Measurements from ENCODE around the gene BUD31.
"Not testable (repeated sequence)": the region's sequence is repeated elsewhere in the genome, so short reads cannot be mapped to it uniquely, and the experiment has no call there.

Gene BUD31

DNA sequence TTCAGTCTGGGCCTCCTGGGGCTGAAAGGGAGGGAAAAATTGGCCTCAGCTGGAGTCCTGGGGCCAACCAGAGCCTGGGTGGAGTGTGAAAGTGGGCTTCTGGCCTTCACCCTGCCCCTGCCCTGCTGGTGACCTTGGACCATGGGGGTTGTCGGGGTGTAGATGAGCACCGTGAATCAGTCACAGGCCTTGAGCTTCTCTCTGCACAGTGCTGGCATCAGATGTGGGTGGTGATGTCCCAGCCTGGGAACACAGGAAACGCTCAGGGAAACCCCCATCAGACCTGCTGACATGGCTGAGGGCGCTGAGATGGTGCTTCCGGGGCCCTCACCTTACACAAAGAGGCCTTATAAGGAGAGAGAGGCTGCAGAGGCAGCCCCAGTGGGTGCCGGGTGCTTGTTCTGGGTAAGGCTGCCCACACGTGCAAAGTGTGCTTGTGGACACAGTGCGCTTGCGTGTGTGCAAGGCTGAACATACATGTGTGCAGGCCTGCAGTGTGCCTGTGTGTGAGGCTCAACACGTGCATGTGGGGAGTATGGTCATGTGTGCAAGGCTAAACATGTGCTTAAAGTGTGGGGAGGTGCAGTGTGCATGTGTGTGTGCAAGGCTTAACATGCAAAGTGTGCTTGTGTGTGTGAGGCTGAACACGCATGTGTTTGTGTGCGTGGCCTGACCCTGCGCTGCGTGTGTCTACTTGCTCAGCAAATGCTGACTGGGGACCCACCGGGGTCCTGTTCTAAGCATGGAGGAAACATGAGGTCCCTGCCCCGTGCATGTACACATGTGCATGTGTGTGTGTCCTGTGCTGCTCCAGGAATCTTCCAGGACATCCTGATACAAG is 27.7 kb upstream of the BUD31 start:
- DNase-seq (ENCODE audit: low spot score) = no peak

DNA sequence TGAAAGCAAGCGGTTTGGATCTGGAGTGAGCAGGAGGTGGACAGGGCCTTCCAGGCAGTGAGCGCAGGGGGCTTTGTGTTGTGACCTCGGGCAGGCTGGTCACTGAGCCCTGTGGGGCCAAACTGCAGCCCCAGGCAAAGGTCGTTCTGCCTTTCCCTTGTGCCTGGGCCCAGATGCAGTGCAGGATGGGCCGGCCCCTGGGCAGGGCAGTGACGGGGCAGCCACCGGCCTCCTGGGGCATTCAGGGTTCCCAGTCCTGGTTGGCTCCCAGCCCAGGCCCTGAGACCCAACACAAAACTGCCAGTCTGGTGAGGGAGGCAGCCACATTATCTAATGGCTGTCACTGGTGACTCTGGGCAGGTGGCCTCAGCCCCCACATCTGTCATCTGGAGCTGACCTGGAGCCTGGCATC is 27.1 kb upstream of the BUD31 start:
- DNase-seq (ENCODE audit: low spot score) = no peak

DNA sequence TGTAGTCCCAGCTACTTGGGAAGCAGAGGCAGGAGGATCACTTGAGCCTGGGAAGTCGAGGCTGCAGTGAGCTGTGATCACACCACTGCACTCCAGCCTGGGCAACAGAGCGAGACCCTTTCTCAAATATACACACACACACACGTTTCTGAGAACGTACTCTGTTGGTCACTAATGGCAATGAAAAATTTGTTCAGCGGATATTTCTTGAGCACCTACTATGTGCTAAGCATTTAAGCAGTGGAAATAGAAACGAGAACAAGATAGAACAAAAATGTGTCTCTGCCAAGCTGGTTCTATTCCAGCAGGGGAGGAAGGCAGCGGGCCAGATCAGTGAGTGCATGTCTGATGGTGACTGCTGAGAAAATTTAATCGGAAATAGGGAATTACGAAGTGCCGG is 25.6 kb upstream of the BUD31 start:
- DNase-seq (ENCODE audit: low spot score) = no peak

DNA sequence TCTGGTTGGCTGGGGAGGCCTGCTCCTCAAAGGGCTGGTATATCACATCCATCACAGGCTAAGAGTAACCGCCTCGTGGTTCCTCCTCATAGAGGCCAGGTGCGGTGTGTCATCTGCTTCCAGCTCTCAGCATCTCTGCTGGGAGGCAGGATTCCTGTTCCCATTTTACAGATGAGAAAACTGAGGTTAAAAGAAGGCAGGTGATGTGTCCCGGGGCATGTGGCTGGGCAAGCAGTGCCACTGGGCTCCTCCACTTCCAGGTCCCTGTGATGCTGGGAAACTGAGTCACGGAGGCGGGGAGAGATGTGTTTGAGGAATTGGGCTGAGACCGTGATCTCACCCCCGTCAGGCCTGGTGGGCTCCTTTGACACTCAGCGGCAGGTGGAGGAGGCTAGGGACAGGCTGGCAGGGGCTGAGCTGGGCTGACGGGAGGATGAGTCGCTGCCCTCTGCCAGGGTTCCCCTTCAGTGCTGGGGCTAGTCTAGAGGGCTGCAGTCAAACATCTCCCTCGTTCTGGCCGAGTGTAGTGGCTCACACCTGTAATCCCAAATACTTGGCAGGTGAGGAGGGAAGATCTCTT is 24.9 kb upstream of the BUD31 start:
- DNase-seq (ENCODE audit: low spot score) = no peak

DNA sequence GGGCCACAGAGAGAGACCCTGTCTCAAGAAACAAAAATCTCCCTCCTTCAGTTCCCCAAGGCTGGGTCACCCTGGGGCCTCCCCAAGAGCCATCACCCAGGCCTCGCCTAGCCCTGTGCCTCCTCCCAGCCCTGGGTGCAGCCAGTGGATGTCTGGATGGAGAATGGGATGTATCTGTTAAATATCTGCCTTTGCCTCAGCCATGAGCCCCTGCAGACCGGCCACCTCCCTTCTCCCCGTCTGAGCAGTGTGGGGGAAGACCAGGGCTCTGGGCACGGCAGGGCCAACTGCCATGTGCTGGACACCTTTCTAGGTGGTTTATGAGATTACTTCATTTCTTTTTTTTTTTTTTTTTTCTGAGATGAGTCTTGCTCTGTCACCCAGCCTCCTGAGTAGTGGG is 24.2 kb upstream of the BUD31 start:
- DNase-seq (ENCODE audit: low spot score) = no peak

DNA sequence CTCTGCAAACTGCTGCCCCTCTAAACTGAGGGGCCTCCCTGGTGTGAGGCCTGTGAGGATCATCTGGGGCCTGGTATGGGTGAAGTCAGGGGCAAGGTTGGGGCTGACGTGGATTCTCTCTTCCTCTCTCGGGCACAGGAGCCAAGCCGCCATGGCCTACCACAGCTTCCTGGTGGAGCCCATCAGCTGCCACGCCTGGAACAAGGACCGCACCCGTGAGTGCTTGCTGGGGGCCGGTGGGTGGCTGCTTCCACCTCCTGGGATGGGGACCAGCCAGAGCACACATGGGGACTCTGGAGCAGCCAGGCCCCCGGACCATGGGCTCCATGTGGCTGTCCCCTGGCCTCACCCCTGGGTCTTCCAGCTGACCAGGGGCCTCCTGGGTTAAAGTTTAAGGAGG is 23.2 kb upstream of the BUD31 start:
- DNase-seq (ENCODE audit: low spot score) = no peak

DNA sequence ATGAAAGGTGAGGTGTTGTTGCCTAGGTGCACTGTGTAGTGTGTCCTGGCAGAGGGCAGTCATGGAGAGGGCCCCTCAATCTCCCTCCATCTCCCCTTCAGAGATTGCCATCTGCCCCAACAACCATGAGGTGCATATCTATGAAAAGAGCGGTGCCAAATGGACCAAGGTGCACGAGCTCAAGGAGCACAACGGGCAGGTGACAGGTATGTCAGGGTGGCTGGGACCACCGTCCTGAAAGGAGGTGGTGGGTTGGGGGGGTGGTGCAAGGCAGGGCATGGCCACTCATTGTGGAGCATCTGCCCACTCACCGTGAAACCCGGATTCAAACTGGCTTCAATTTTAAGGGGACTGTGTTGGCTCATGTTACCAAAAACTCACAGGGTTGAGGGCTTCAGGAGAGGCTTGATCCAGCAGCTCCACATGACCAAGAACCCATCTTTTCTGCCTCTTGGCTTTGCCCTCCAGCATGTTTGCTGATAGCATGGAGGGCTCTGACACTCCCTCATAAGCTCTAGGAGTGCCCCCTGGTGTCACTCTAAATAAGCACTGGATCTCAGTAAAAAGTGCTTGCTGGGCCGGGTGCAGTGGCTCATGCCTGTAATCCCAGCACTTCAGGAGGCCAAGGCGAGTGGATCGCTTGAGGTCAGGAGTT is 22.1 kb upstream of the BUD31 start:
- DNase-seq (ENCODE audit: low spot score) = peak; percentile 66

DNA sequence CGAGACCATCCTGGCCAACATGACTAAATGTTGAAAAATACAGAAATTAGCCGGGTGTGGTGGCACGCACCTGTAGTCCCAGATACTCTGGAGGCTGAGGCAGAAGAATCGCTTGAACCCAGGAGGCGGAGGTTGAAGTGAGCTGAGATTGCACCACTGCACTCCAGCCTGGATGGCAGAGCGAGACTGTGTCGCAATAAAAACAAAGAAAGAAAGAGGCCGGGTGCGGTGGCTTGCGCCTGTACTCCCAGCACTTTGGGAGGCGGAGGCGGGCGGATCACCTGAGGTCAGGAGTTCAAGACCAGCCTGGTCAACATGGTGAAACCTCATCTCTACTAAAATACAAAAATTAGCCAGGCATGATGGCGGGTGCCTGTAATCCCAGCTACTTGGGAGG is 21.5 kb upstream of the BUD31 start:
- not testable (repeated sequence) for DNase-seq (ENCODE audit: low spot score)

DNA sequence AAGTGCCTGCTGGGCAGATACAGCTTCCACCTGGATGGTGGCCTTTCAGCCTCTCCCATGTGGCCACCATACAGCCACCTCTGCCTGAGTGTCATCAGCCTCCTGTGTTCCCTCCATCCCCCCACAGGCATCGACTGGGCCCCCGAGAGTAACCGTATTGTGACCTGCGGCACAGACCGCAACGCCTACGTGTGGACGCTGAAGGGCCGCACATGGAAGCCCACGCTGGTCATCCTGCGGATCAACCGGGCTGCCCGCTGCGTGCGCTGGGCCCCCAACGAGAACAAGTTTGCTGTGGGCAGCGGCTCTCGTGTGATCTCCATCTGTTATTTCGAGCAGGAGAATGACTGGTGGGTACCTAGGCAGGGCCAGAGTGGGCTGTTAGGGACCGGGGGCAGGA is 20.9 kb upstream of the BUD31 start:
- no peak for DNase-seq (ENCODE audit: low spot score)

DNA sequence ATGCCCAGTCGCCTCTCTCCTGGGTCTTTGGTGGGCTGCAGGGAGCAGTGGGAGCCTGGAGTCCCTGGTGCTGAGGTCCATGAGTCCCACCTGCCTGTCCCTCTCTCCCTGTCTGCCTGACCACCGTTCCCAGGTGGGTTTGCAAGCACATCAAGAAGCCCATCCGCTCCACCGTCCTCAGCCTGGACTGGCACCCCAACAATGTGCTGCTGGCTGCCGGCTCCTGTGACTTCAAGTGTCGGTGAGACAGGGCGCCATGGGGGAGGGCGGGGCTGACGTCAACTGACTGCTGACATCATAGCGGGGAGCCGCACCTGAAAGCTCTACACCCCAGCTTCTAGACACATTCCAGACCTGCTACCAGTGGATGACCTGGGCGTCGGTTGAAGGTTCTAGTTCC is 19.0 kb upstream of the BUD31 start:
- DNase-seq (ENCODE audit: low spot score) = no peak

DNA sequence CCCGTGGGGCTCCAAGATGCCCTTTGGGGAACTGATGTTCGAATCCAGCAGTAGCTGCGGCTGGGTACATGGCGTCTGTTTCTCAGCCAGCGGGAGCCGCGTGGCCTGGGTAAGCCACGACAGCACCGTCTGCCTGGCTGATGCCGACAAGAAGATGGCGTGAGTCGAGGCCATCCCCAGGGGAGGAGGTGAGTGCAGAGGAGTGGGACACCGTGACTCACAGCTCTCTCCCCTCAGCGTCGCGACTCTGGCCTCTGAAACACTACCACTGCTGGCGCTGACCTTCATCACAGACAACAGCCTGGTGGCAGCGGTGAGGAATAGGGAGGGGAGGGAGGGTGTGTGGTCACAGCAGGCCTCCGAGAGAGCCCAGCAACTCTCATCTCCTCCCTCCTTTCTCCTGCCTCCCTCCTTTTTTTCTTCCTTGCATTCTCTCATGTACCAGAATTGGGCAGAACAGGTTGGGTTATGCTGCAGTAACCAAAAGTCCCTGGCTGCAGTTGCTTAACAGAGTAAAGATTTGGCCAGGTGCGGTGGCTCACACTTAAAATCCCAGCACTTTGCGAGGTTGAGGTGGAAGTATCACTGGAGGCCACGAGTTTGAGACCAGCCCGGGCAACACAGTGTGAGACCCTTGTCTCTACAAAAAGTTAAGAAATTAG is 17.7 kb upstream of the BUD31 start:
- DNase-seq (ENCODE audit: low spot score) = no peak

DNA sequence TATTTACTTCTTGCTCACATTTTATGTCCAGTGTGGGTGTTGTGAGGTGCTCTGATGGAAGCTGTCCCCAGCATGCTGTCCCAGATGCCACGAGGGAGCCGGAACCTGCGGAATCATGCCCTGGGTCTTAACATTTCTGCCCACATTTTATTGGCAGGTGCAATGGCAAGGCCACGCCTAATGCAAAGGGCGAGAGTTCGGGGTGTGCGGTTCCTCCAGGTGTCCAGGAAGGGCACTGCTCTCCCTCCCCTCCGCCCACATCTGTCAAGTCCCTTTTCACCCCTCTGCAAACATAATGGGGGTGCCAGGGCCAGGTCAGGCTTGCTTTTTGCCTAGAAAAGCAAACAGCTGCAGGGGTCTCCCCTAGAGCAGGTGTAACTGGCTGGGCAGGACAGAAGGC is 16.7 kb upstream of the BUD31 start:
- no peak for DNase-seq (ENCODE audit: low spot score)

DNA sequence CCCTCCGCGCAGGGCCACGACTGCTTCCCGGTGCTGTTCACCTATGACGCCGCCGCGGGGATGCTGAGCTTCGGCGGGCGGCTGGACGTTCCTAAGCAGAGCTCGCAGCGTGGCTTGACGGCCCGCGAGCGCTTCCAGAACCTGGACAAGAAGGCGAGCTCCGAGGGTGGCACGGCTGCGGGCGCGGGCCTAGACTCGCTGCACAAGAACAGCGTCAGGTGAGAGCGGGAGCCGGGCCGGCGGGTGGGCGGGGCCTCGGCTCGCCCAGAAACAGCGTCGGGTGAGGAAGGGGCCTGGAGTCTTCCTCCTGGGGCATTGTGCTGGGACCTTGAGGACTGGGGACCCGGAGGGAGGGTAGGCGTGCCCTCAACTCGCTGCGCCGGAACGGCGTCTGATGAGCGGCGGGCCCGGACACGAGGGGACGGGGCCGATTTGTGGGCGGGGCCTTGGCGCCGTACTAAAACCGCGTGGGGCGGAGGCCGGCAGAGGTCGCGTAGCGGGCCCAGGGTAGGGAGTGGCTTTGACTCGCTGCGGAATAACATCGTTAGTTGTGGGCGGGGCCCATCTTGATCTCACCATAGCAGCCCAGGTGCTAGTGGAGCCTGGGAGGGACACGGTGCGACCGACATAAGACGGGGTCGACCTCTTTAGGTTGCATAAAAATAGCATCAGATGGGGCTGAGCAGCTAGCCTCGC is 16.0 kb upstream of the BUD31 start:
- no peak for DNase-seq (ENCODE audit: low spot score)

DNA sequence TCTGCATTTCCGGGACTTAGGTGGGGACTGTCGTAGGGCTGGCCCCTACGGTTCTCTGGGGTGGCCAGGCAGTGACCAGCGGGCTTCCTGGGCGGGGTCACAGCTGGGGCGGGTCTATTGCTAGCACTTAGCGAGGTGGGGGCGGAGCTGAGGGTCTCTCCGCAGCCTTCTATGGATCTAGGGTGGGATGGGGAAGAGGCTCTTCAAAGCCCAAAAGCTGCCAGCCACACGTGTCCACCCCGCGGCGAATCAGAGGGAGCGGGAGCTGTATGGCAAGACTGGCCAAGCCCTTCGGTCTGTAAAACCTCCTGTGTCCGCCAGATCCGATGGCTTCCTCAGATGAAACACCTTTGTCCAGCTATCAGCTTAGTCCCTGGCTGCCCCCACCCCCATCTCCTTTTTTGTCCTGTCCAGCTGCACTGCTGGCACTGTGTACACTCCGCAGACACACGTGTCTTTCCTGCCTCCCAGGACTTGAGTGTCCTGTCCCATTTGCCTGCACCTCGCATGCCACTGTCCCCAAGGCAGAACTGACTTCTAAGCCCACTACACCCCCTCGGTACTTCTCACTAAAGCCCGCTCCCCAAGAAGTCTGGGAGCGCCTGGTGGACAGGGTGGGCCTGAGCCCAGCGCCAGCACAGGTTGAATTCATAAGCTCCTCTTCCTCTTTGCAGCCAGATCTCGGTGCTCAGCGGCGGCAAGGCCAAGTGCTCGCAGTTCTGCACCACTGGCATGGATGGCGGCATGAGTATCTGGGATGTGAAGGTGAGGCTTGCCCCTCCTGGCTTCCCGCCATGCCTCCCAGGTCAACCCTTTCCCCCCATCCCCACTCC is 15.2 kb upstream of the BUD31 start:
- no peak for DNase-seq (ENCODE audit: low spot score)

DNA sequence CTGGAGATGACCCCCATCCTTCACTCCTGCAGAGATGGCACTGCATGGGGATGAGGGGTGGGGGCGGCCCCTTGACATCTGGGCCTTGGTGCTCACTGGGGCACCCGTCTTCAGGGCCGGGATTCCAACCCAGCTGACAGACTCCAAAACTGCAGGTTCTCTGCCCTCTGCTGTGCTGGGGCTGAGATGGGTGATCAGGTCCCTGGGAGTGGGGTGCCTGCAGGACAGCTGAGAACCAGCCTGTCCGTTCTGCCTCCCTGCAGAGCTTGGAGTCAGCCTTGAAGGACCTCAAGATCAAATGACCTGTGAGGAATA is 14.6 kb upstream of the BUD31 start:
- no peak for DNase-seq (ENCODE audit: low spot score)

DNA sequence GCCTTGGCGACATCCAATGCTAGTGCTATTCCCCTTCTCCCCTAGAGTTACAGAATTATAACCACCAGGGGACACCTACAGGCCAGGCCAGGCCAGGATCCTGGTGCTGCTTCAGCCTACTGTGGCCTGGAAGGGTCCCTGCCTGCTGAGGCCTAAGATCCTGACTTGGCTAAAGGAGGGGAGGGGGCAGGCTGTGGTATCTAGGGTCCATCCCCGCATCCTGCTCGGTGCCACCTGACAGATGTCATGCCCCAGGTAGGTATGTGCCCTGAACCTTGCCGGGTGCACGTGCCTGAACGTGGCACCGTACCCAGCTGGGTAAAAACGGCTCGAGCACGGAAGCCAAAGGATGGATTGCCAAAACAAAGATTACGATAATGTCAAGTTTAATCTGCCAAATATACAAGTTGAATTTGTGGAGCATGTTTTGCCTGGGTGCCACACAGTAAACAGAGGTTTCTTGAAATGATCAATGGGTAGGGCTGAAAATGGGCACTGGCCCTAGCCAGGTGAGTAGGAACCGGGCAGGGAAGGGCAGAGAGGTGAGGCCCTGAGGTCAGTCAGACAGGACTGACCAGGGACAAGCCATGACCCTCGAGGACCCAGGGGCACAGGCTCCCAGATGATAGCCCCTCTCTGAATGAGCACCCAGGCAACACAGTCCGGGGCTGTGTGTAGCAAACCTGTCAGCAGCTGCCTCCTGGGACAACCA is 13.0 kb upstream of the BUD31 start:
- no peak for DNase-seq (ENCODE audit: low spot score)

DNA sequence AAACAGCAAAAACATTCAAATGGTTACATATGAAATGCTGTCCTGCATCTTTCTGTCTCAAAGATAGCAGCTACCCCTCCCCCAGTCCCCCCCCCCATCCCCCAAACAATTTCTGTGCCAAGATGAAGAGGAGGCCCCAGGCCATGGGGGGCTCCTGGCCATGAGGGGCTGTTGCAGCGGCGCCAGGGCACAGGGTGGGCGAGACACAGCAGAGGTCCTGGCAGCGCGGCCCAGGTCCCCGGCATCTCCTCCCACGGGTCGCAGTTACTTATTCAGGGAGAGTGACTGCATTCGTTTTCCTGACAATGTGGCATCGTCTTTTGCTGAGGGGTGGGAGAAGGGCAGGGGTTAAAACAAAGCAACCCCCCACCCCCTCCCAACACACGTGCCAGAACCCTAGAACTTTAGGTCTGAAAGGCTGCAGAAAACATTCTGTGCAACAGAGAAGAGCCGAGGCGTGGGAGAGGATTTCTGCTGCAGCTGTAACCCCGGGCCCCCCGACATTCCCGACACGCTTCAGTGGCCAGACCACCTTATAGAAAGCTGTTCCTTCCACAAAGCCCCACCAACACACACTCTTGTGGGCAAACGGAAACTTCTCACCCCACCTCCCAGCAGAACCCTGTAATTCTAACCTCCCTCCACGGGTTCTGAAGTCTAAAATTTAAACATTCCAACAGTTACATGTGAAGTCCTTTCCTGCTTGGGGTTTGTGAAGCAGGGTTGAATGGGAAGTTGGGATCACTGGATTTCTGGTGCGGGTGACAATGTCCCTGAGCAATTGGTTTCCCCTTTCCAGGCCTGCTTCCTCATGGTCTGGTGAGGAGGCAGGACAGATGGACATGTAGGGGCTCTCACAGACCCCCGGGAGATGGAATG is 12.1 kb upstream of the BUD31 start:
- DNase-seq (ENCODE audit: low spot score) = no peak

DNA sequence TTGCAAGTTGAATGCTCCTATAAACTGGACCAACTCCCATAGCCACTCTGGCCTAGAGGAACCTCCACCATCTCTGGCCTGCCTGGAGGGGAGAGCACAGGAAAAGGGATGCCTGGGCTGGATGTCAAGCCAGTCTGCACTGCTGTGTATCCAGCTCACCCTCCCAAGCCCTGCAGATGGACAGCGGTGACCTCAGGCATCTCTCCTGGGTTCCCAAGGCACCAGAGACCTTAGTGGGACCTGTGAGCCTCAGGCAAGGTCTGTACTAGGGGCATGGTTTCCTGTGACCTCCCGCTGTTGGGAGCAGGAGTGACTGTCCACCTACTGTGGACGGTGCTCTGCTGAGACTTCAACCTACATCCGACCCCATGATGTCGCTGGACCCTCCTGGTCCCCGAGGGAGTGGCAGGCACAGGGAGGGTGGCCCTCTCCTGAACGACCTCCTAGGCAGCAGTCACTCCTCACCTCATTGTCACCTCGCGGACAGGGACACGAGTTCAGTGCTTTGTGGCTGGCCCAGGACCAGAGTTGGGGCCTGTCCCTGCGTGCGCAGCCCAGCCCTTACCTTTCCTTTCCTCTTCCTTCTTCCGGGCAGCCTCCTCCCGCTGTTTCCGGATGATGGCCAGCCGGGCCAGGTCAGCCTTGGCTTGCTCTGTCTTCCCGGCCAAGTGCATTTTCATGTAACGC is 11.3 kb upstream of the BUD31 start:
- DNase-seq (ENCODE audit: low spot score) = no peak

DNA sequence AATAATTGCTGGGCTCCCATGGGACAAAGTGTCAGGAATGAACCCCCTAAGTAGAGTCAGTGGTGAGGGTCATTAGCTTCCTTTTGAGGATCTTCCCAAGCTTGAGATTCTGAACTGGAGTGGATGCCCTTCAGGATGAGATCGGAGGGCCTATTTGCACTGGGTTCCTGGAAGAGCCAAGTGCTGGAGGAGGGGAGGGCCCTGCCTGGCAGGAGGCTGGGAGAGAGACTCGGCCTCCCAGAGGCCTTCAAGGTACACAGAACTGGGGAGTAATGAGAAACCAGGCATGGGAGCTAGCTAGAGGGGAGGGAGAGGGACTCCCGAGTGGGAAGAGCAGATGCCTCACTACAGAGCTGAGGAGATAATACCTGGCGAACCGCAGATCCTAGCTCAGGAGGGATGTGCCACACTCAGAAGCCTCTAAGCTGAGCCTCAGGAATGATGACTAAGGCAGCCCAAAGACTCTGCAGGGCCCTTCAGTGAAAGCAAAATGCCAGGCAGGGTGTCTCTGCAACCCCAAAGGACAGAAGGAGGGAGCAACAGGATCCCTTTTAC is 9.8 kb upstream of the BUD31 start:
- no peak for DNase-seq (ENCODE audit: low spot score)
